ENCODE data around the gene PHYKPL.

Gene PHYKPL

GRCh38 chr5:178170455-178170854 is 62.1 kb downstream of the PHYKPL start:
- TF ChIP-seq POLR2A (IDR thresholded peaks at IDR 0.05; ENCODE audit: low read depth, low read length) (no peak), POU2F2 (IDR thresholded peaks at IDR 0.05; ENCODE audit: low read depth, low read length) (no peak), POLR2AphosphoS5 (IDR thresholded peaks at IDR 0.05; ENCODE audit: low read depth, low read length) (no peak), PAX5 (IDR thresholded peaks at IDR 0.05; ENCODE audit: insufficient read depth, low read length, severe bottlenecking) (no peak), TAF1 (IDR thresholded peaks at IDR 0.05; ENCODE audit: low read depth, low read length) (no peak), SPI1 (IDR thresholded peaks at IDR 0.05; ENCODE audit: low read depth, low read length) (no peak)
- no peak for DNase-seq (ENCODE audit: insufficient read length, low spot score)
- no peak for FAIRE-seq

- FAIRE-seq (no peak), DNase-seq (ENCODE audit: insufficient read length, low spot score) (no peak)
- TF ChIP-seq POLR2AphosphoS5 (IDR thresholded peaks at IDR 0.05; ENCODE audit: low read depth, low read length) (no peak), POLR2A (IDR thresholded peaks at IDR 0.05; ENCODE audit: low read depth, low read length) (no peak), PAX5 (IDR thresholded peaks at IDR 0.05; ENCODE audit: insufficient read depth, low read length, severe bottlenecking) (no peak), SPI1 (IDR thresholded peaks at IDR 0.05; ENCODE audit: low read depth, low read length) (no peak), POU2F2 (IDR thresholded peaks at IDR 0.05; ENCODE audit: low read depth, low read length) (no peak), TAF1 (IDR thresholded peaks at IDR 0.05; ENCODE audit: low read depth, low read length) (no peak)
Observed at GRCh38 chr5:178165581-178165980, 67.0 kb downstream of the PHYKPL start.

GRCh38 chr5:178163772-178164735 is 68.5 kb downstream of the PHYKPL start:
- no peak for TF ChIP-seq SPI1 (IDR thresholded peaks at IDR 0.05; ENCODE audit: low read depth, low read length)
- TF ChIP-seq PAX5 (IDR thresholded peaks at IDR 0.05; ENCODE audit: insufficient read depth, low read length, severe bottlenecking) = peak; percentile 74
- DNase-seq (ENCODE audit: insufficient read length, low spot score) (peak; percentile 92), FAIRE-seq (peak; percentile 96)

- DNase-seq (ENCODE audit: insufficient read length, low spot score) (no peak), FAIRE-seq (no peak)
- TF ChIP-seq POLR2A (IDR thresholded peaks at IDR 0.05; ENCODE audit: low read depth, low read length) (no peak), PAX5 (IDR thresholded peaks at IDR 0.05; ENCODE audit: insufficient read depth, low read length, severe bottlenecking) (no peak), TAF1 (IDR thresholded peaks at IDR 0.05; ENCODE audit: low read depth, low read length) (no peak), SPI1 (IDR thresholded peaks at IDR 0.05; ENCODE audit: low read depth, low read length) (no peak), POU2F2 (IDR thresholded peaks at IDR 0.05; ENCODE audit: low read depth, low read length) (no peak), POLR2AphosphoS5 (IDR thresholded peaks at IDR 0.05; ENCODE audit: low read depth, low read length) (no peak)
Observed at GRCh38 chr5:178162481-178162880, 70.1 kb downstream of the PHYKPL start.

DNA sequence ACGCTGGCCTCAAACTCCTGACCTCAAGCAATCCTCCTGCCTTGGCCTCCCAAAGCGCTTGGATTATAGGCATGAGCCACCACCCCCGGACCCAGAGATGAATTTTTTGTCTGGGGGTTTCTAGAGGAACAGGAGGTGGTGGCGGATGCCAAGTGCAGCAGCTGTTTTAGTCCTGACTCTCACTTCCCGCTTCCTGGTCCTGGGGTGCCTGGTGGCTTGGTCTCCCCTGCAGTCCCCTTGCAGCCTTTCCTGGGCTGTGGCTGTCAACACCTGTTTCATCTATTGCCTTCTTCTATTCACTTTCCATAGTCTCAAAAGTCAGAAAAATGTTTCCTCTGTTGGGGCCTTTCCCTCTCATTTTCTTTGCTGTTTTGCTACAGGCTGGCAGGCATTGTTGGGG is 72.4 kb downstream of the PHYKPL start:
- DNase-seq (ENCODE audit: insufficient read length, low spot score) (no peak), FAIRE-seq (no peak)
- TF ChIP-seq TAF1 (IDR thresholded peaks at IDR 0.05; ENCODE audit: low read depth, low read length) = no peak
- TF ChIP-seq POLR2AphosphoS5 (IDR thresholded peaks at IDR 0.05; ENCODE audit: low read depth, low read length) = no peak
- no peak for TF ChIP-seq POLR2A (IDR thresholded peaks at IDR 0.05; ENCODE audit: low read depth, low read length)
- TF ChIP-seq POU2F2 (IDR thresholded peaks at IDR 0.05; ENCODE audit: low read depth, low read length) = no peak
- TF ChIP-seq PAX5 (IDR thresholded peaks at IDR 0.05; ENCODE audit: insufficient read depth, low read length, severe bottlenecking) = no peak
- no peak for TF ChIP-seq SPI1 (IDR thresholded peaks at IDR 0.05; ENCODE audit: low read depth, low read length)

All from GM12891 (cell line).